ENCODE results near the gene RNF212. TPM values are rescaled to one million over a fixed set of nuclear protein-coding genes. Genes with fewer than 3 reads are reported as not detected.
"Not testable (repeated sequence)": the region's sequence is repeated elsewhere in the genome, so short reads cannot be mapped to it uniquely, and the experiment has no call there.

RNF212 gene
- total RNA-seq, 2 donors from 2014 or later: 7.1 to 15.3 TPM

DNA sequence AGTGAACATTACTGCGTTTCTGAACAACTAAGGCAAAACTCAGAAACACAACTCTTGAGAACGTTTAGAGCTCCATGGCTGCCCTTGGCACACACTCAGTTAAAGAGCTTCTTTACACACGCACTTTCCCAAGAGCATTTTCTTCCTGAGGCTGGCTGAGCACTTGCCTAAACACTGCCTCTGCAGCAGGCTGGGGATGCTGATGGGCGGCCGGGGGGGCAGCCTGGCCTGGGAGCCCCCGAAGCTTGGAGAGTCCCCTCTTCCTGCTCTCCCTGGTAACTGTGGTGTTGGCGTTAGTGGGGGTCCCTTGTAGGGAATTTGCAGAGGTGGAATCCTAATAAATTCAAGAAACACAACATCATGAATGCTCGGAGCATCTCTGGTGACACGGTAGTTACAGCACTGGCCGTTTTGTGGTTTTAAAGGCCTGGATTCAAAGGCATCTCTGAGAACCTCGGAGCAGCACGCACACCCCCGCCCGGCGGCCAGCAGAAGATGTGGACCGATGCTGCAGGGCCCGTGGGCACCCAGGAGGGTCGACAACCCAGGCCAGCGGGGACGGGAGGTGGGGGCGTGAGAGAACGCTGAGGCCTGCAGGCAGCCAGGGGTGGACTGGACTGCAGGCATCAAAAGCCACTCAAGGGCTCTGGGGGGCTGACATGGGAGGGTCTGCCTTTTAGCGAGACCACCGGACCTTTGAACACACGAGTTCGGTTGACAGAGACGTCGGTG is 56.5 kb downstream of the RNF212 start:
- WGBS: 80% methylated on average over 28 of the region's 28 CpGs
- H3K4me1 ChIP-seq (replicated peaks): no peaks in the 10 kb centered on the region
- no peaks in the 10 kb centered on the region for H3K9me3 ChIP-seq
- no peak for DNase-seq (ENCODE audit: low spot score)
- H3K27ac ChIP-seq: no peak overlapping the region
- TF ChIP-seq, protein P1, sequence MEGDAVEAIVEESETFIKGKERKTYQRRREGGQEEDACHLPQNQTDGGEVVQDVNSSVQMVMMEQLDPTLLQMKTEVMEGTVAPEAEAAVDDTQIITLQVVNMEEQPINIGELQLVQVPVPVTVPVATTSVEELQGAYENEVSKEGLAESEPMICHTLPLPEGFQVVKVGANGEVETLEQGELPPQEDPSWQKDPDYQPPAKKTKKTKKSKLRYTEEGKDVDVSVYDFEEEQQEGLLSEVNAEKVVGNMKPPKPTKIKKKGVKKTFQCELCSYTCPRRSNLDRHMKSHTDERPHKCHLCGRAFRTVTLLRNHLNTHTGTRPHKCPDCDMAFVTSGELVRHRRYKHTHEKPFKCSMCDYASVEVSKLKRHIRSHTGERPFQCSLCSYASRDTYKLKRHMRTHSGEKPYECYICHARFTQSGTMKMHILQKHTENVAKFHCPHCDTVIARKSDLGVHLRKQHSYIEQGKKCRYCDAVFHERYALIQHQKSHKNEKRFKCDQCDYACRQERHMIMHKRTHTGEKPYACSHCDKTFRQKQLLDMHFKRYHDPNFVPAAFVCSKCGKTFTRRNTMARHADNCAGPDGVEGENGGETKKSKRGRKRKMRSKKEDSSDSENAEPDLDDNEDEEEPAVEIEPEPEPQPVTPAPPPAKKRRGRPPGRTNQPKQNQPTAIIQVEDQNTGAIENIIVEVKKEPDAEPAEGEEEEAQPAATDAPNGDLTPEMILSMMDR (IDR thresholded peaks at IDR 0.05): no peak
- TF ChIP-seq POLR2A (IDR thresholded peaks at IDR 0.05): no peak
- no peak for TF ChIP-seq POLR2AphosphoS5 (IDR thresholded peaks at IDR 0.05)
- intact Hi-C loops (cut with DNase I): no loop called here
- H3K4me3 ChIP-seq: no peak overlapping the region
- H3K27me3 ChIP-seq (replicated peaks; ENCODE audit: insufficient read depth): no peaks in the 10 kb centered on the region
- no peaks in the 10 kb centered on the region for H3K36me3 ChIP-seq

DNA sequence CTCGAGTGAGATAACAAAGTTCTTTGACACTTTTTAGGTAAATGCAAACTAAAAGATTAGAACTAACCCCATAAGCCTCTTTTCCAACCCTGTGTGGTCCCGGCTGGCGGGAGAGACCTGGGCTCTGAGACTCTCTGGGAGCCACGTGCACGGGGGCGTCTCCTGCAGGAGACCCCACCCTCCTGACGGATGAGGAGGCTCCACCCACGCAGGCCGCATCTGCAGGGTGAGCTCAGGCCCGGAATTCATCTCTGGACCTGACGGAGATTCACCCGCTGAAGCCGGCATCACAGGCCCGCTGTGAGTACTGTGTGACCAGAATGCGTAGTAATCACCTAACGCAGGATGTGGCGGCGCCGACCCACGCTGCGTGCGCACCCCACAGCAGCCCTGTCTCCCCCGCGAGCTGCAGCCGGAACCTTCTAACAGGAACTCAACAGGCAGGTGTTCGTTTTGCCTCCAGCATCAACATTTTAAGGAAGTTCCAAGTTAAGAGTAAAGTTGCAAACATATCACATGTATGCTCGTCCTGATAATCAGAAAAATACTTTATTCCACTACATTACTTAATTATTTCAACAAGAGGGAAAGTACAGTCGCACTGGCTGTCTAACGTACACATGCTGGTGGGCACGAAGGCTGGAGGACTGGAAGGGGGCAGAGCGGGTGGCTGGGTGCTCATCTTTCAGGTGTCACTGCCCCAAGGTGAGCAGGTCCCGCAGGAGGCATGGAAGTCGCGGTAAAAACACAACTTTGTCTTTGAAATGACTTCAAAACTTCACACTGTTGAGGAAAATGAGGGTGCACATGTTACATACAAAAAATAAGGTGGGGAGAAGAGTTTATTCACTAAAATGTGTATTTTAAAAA is 57.4 kb downstream of the RNF212 start:
- H3K27ac ChIP-seq: no peak overlapping the region
- H3K4me1 ChIP-seq (replicated peaks): no peaks in the 10 kb centered on the region
- peak; percentile 5 for DNase-seq (ENCODE audit: low spot score)
- H3K27me3 ChIP-seq (replicated peaks; ENCODE audit: insufficient read depth): no peaks in the 10 kb centered on the region
- intact Hi-C loops (cut with DNase I): no loop called here
- 60% methylated on average over 28 of the region's 34 CpGs for WGBS
- H3K4me3 ChIP-seq: no peak overlapping the region
- no peaks in the 10 kb centered on the region for H3K9me3 ChIP-seq
- TF ChIP-seq, protein P1 (IDR thresholded peaks at IDR 0.05): no peak
- TF ChIP-seq POLR2A (IDR thresholded peaks at IDR 0.05): no peak
- TF ChIP-seq POLR2AphosphoS5 (IDR thresholded peaks at IDR 0.05): no peak
- H3K36me3 ChIP-seq: no peaks in the 10 kb centered on the region

DNA sequence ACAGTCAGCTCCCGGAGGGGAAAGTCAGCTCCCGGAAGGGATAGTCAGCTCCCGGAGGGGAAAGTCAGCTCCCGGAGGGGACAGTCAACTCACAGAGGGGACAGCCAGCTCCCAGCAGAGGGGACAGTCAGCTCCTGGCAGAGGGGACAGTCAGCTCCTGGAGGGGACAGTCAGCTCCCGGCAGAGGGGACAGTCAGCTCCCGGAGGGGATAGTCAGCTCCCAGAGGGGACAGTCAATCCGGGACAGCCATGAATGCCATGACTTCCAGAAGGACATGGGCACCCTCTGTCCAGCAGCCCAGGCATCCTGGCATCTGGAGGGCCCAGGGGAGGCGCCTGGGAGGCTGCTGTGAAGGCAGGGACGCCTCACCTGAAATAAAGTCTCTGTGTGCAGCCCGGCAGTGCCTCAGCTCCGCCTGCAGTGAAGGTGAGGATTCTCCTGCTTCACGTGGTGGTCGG is 58.1 kb downstream of the RNF212 start:
- DNase-seq (ENCODE audit: low spot score); H3K27ac ChIP-seq; H3K4me3 ChIP-seq; H3K9me3 ChIP-seq; H3K4me1 ChIP-seq (replicated peaks); intact Hi-C loops (cut with DNase I); H3K27me3 ChIP-seq (replicated peaks; ENCODE audit: insufficient read depth); H3K36me3 ChIP-seq: not testable (repeated sequence)
- WGBS: 44% methylated on average over 13 of the region's 13 CpGs

DNA sequence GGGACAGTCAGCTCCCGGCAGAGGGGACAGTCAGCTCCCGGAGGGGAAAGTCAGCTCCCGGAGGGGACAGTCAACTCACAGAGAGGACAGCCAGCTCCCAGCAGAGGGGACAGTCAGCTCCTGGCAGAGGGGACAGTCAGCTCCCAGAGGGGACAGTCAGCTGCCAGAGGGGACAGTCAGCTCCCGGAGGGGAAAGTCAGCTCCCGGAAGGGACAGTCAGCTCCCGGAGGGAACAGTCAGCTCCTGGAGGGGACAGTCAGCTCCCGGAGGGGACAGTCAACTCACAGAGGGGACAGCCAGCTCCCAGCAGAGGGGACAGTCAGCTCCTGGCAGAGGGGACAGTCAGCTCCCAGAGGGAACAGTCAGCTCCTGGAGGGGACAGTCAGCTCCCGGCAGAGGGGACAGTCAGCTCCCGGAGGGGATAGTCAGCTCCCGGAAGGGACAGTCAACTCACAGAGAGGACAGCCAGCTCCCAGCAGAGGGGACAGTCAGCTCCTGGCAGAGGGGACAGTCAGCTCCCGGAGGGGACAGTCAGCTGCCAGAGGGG is 58.6 kb downstream of the RNF212 start:
- H3K4me1 ChIP-seq (replicated peaks); H3K27ac ChIP-seq; H3K4me3 ChIP-seq; DNase-seq (ENCODE audit: low spot score); H3K36me3 ChIP-seq; H3K27me3 ChIP-seq (replicated peaks; ENCODE audit: insufficient read depth); H3K9me3 ChIP-seq; intact Hi-C loops (cut with DNase I): not testable (repeated sequence)
- WGBS: 59% methylated on average over 5 of the region's 11 CpGs

DNA sequence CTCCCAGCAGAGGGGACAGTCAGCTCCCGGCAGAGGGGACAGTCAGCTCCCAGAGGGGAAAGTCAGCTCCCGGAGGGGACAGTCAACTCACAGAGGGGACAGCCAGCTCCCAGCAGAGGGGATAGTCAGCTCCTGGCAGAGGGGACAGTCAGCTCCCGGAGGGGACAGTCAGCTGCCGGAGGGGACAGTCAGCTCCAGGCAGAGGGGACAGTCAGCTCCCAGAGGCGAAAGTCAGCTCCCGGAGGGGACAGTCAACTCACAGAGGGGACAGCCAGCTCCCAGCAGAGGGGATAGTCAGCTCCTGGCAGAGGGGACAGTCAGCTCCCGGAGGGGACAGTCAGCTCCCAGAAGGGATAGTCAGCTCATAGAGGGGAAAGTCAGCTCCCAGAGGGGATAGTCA is 59.5 kb downstream of the RNF212 start:
- DNase-seq (ENCODE audit: low spot score); H3K9me3 ChIP-seq; H3K36me3 ChIP-seq; intact Hi-C loops (cut with DNase I); H3K27me3 ChIP-seq (replicated peaks; ENCODE audit: insufficient read depth); H3K4me1 ChIP-seq (replicated peaks); H3K27ac ChIP-seq: not testable (repeated sequence)
- 42% methylated on average over 7 of the region's 7 CpGs for WGBS
- H3K4me3 ChIP-seq: peak overlapping the region in 1 of 2 donors; percentile 13

DNA sequence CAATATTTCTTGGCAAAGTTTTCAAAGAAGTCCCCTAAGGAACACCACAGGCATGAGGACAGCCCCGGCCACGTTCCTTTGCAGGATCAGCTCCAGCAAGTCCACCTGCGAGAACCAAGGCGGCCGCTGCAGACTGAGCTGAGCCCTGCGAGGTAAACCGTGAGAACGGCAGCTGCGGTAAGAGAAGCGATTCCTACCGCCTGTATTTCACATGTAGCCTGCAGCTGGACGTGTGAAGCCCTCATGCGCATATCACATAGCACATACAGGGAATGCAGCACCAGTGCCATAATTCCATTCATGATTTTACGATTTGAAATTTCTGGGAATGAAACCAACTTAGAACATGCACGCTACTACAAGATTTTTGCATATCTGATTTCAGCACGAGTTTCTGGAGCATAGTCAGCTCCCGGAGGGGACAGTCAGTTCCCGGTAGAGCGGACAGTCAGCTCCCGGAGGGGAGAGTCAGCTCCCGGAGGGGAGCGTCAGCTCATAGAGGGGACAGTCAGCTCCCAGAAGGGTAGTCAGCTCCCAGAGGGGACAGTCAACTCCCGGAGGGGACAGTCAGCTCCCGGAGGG is 60.2 kb downstream of the RNF212 start:
- TF ChIP-seq, protein P1 (IDR thresholded peaks at IDR 0.05): no peak
- TF ChIP-seq POLR2AphosphoS5 (IDR thresholded peaks at IDR 0.05) (peak; percentile 80), POLR2A (IDR thresholded peaks at IDR 0.05) (no peak)
- intact Hi-C loops (cut with DNase I): no loop called here
- no peaks in the 10 kb centered on the region for H3K27me3 ChIP-seq (replicated peaks; ENCODE audit: insufficient read depth)
- DNase-seq (ENCODE audit: low spot score): no peak
- 6% methylated on average over 24 of the region's 24 CpGs for WGBS
- H3K9me3 ChIP-seq: no peaks in the 10 kb centered on the region
- H3K36me3 ChIP-seq: no peaks in the 10 kb centered on the region
- no peaks in the 10 kb centered on the region for H3K4me1 ChIP-seq (replicated peaks)
- H3K4me3 ChIP-seq: peak overlapping the region in 1 of 2 donors; percentile 13
- no peak overlapping the region for H3K27ac ChIP-seq
